ENCODE results near the gene HIRA.
"Not testable (repeated sequence)": the region's sequence is repeated elsewhere in the genome, so short reads cannot be mapped to it uniquely, and the experiment has no call there.

HIRA gene

GRCh38 chr22:19329454-19329853 is 102.1 kb downstream of the HIRA start:
- no peak for ATAC-seq (ENCODE audit: insufficient read depth, low read depth)
- Histone ChIP-seq H3K4me2 (ENCODE audit: insufficient read depth, low read length) (no peak overlapping the region), H4K20me1 (ENCODE audit: insufficient read depth, low read length) (no peaks in the 10 kb centered on the region), H3K36me3 (ENCODE audit: insufficient read depth, low read length) (peaks cover 51% of the 10 kb centered on the region), H3K27me3 (ENCODE audit: insufficient read depth, low read length, poor library complexity) (no peaks in the 10 kb centered on the region), H3K9me3 (ENCODE audit: insufficient read depth, low read length, severe bottlenecking) (peaks cover 4% of the 10 kb centered on the region), H3K79me2 (ENCODE audit: insufficient read depth, low read length) (no peaks in the 10 kb centered on the region), H3K27ac (ENCODE audit: low read length) (no peak overlapping the region), H3K4me1 (ENCODE audit: insufficient read depth, low read length) (no peaks in the 10 kb centered on the region), H3K9ac (ENCODE audit: low read depth, low read length) (no peak overlapping the region), H3K4me3 (ENCODE audit: low read depth in 1 of 2, low read length in 2 of 2) (no peak overlapping the region), H2AFZ (ENCODE audit: low read depth, low read length) (no peak overlapping the region)
- TF ChIP-seq CTCF (IDR thresholded peaks at IDR 0.05; ENCODE audit: borderline replicate concordance, extremely low read depth, low read length, poor library complexity, severe bottlenecking) (no peak), EZH2 (IDR thresholded peaks at IDR 0.05; ENCODE audit: borderline replicate concordance, low read depth, low read length, severe bottlenecking) (no peak)
- DNase-seq = no peak

GRCh38 chr22:19325296-19325948 is 106.1 kb downstream of the HIRA start:
- peaks cover 3% of the 10 kb centered on the region for H3K9me3 ChIP-seq (ENCODE audit: insufficient read depth, low read length, severe bottlenecking)
- no peaks in the 10 kb centered on the region for H3K27me3 ChIP-seq (ENCODE audit: insufficient read depth, low read length, poor library complexity)
- TF ChIP-seq CTCF (IDR thresholded peaks at IDR 0.05; ENCODE audit: borderline replicate concordance, extremely low read depth, low read length, poor library complexity, severe bottlenecking) = no peak
- no peak for TF ChIP-seq EZH2 (IDR thresholded peaks at IDR 0.05; ENCODE audit: borderline replicate concordance, low read depth, low read length, severe bottlenecking)
- H3K9ac ChIP-seq (ENCODE audit: low read depth, low read length) = no peak overlapping the region
- no peak overlapping the region for H3K4me3 ChIP-seq (ENCODE audit: low read depth in 1 of 2, low read length in 2 of 2)
- peaks cover 23% of the 10 kb centered on the region for H3K36me3 ChIP-seq (ENCODE audit: insufficient read depth, low read length)
- no peak overlapping the region for H2AFZ ChIP-seq (ENCODE audit: low read depth, low read length)
- ATAC-seq (ENCODE audit: insufficient read depth, low read depth) (no peak), DNase-seq (no peak)
- no peaks in the 10 kb centered on the region for H4K20me1 ChIP-seq (ENCODE audit: insufficient read depth, low read length)
- H3K79me2 ChIP-seq (ENCODE audit: insufficient read depth, low read length) = no peaks in the 10 kb centered on the region
- no peak overlapping the region for H3K27ac ChIP-seq (ENCODE audit: low read length)
- H3K4me1 ChIP-seq (ENCODE audit: insufficient read depth, low read length) = no peaks in the 10 kb centered on the region
- no peak overlapping the region for H3K4me2 ChIP-seq (ENCODE audit: insufficient read depth, low read length)

DNA sequence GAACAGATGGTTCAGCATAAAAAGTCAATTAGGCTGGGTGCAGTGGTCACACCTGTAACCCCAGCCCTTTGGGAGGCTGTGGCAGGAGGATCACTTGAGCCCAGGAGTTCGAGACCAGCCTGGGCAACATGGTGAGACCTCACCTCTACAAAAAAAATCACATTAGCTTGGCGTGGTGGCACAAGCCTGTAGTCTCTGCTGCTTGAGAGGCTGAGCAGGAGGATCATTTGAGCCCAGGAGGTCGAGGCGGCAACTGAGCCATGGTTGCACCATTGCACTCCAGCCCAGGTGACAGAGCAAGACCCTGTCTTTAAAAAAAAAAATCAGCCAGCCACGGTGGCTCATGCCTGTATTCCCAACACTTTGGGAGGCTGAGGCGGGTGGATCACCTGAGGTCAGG is 108.1 kb downstream of the HIRA start:
- not testable (repeated sequence) for H3K79me2 ChIP-seq (ENCODE audit: insufficient read depth, low read length); H3K9ac ChIP-seq (ENCODE audit: low read depth, low read length); H3K4me2 ChIP-seq (ENCODE audit: insufficient read depth, low read length); H3K27ac ChIP-seq (ENCODE audit: low read length); ATAC-seq (ENCODE audit: insufficient read depth, low read depth); H3K27me3 ChIP-seq (ENCODE audit: insufficient read depth, low read length, poor library complexity); H3K36me3 ChIP-seq (ENCODE audit: insufficient read depth, low read length); DNase-seq; H4K20me1 ChIP-seq (ENCODE audit: insufficient read depth, low read length); H2AFZ ChIP-seq (ENCODE audit: low read depth, low read length); H3K9me3 ChIP-seq (ENCODE audit: insufficient read depth, low read length, severe bottlenecking); H3K4me3 ChIP-seq (ENCODE audit: low read depth in 1 of 2, low read length in 2 of 2); H3K4me1 ChIP-seq (ENCODE audit: insufficient read depth, low read length)

DNA sequence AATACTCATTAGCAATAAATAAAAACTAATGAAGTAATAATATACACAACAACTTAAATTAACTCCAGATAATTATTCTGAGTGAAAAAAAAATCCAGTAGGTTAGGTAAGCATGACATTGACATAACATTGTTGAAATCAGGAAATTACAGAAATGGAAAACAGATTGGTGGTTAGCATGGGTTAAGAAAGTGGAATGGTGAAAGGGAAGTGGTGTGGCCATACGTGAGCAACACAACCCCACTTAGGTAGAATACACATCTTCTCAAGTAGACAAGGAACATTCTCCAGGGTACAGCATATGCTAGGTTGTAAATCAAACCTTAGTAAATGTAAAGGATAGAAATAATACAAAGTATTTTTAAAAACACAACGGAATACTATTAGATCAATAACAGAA is 109.8 kb downstream of the HIRA start:
- Histone ChIP-seq H3K9me3 (ENCODE audit: insufficient read depth, low read length, severe bottlenecking) (peaks cover 20% of the 10 kb centered on the region), H3K9ac (ENCODE audit: low read depth, low read length) (no peak overlapping the region), H3K79me2 (ENCODE audit: insufficient read depth, low read length) (no peaks in the 10 kb centered on the region), H3K4me3 (ENCODE audit: low read depth in 1 of 2, low read length in 2 of 2) (no peak overlapping the region), H3K27me3 (ENCODE audit: insufficient read depth, low read length, poor library complexity) (no peaks in the 10 kb centered on the region), H3K36me3 (ENCODE audit: insufficient read depth, low read length) (no peaks in the 10 kb centered on the region), H2AFZ (ENCODE audit: low read depth, low read length) (no peak overlapping the region), H3K27ac (ENCODE audit: low read length) (no peak overlapping the region), H3K4me1 (ENCODE audit: insufficient read depth, low read length) (no peaks in the 10 kb centered on the region), H3K4me2 (ENCODE audit: insufficient read depth, low read length) (no peak overlapping the region), H4K20me1 (ENCODE audit: insufficient read depth, low read length) (no peaks in the 10 kb centered on the region)
- TF ChIP-seq CTCF (IDR thresholded peaks at IDR 0.05; ENCODE audit: borderline replicate concordance, extremely low read depth, low read length, poor library complexity, severe bottlenecking) (no peak), EZH2 (IDR thresholded peaks at IDR 0.05; ENCODE audit: borderline replicate concordance, low read depth, low read length, severe bottlenecking) (no peak)
- no peak for ATAC-seq (ENCODE audit: insufficient read depth, low read depth)
- DNase-seq = no peak

GRCh38 chr22:19320136-19320535 is 111.4 kb downstream of the HIRA start:
- ATAC-seq (ENCODE audit: insufficient read depth, low read depth); H3K4me2 ChIP-seq (ENCODE audit: insufficient read depth, low read length); H3K4me3 ChIP-seq (ENCODE audit: low read depth in 1 of 2, low read length in 2 of 2); H3K4me1 ChIP-seq (ENCODE audit: insufficient read depth, low read length); H3K9ac ChIP-seq (ENCODE audit: low read depth, low read length); H3K79me2 ChIP-seq (ENCODE audit: insufficient read depth, low read length); H2AFZ ChIP-seq (ENCODE audit: low read depth, low read length); H3K27ac ChIP-seq (ENCODE audit: low read length); H3K27me3 ChIP-seq (ENCODE audit: insufficient read depth, low read length, poor library complexity); H4K20me1 ChIP-seq (ENCODE audit: insufficient read depth, low read length); H3K36me3 ChIP-seq (ENCODE audit: insufficient read depth, low read length); DNase-seq: not testable (repeated sequence)
- H3K9me3 ChIP-seq (ENCODE audit: insufficient read depth, low read length, severe bottlenecking) = peaks cover 26% of the 10 kb centered on the region

All from DND-41 (cell line).